K562 (cell line): Measurements from ENCODE around the gene GPR152. TPM values are rescaled to one million over a fixed set of nuclear protein-coding genes. Genes with fewer than 3 reads are reported as not detected.

ENCODE experiments used
- CBFA2T2 ChIP-seq: fragments of 450-650 bp; conservative IDR thresholded peaks from 2 replicates; pipeline ENCODE4 v1.6.1; 2017; ENCODE audit warnings: mild to moderate bottlenecking
- CC2D1A ChIP-seq: fragments of 450-650 bp; IDR thresholded peaks from 2 replicates; pipeline ENCODE4 v1.6.1; 2017; ENCODE audit warnings: mild to moderate bottlenecking
- CXXC5 ChIP-seq: fragments of 250-450 bp; sonication (Bioruptor Pico); IDR thresholded peaks from 2 replicates; pipeline ENCODE4 v1.8.0; 2022; ENCODE audit warnings: inconsistent platforms, mild to moderate bottlenecking, moderate library complexity
- ETS1 ChIP-seq: conservative IDR thresholded peaks from 2 replicates; pipeline ENCODE4 v1.6.1; 2011; ENCODE audit warnings: low read depth, mild to moderate bottlenecking, low read length; ENCODE audit not compliant: control insufficient read depth
- ETV1 ChIP-seq: fragments of 450-650 bp; conservative IDR thresholded peaks from 2 replicates; pipeline ENCODE4 v1.6.1; 2016; ENCODE audit warnings: missing genetic modification characterization, control low read depth, low read depth, missing compliant biosample characterization
- FOXA3 ChIP-seq, 2 experiments: fragments of 450-650 bp in 1 of 2; sonication (generic) in 1 of 2; formaldehyde crosslinking; IDR thresholded peaks in 1 of 2; conservative IDR thresholded peaks in 1 of 2; 2 replicates each; pipeline versions ENCODE4 v1.4.0 to v1.8.0; 2020 to 2022; ENCODE audit warnings: mild to moderate bottlenecking in 2 of 2, missing genetic modification reagents in 1 of 2
- HDAC2 ChIP-seq: fragments of 450-650 bp; IDR thresholded peaks from 2 replicates; pipeline ENCODE4 v1.6.1; 2016; ENCODE audit warnings: mild to moderate bottlenecking
- L3MBTL2 ChIP-seq: fragments of 450-650 bp; IDR thresholded peaks from 2 replicates; pipeline ENCODE4 v1.6.1; 2016; ENCODE audit warnings: mild to moderate bottlenecking, moderate library complexity
- MAZ ChIP-seq, 2 experiments: fragments of 450-650 bp in 1 of 2; sonication (generic) in 1 of 2; formaldehyde crosslinking; IDR thresholded peaks in 1 of 2; conservative IDR thresholded peaks in 1 of 2; 2 replicates each; pipeline versions ENCODE4 v1.4.0 to v1.5.0; 2020; ENCODE audit warnings: mild to moderate bottlenecking in 1 of 2, missing genetic modification reagents in 1 of 2
- NKRF ChIP-seq: fragments of 450-650 bp; IDR thresholded peaks from 2 replicates; pipeline ENCODE4 v1.6.1; 2016; ENCODE audit warnings: borderline replicate concordance
- SMARCE1 ChIP-seq: fragments of 450-650 bp; IDR thresholded peaks from 2 replicates; pipeline ENCODE4 v1.7.1; 2016; ENCODE audit warnings: mild to moderate bottlenecking
- ZNF12 ChIP-seq: sonication (generic); formaldehyde crosslinking; IDR thresholded peaks from 2 replicates; pipeline ENCODE4 v1.4.0; 2020; ENCODE audit warnings: mild to moderate bottlenecking, missing genetic modification reagents
- ZSCAN29 ChIP-seq: fragments of 450-650 bp; IDR thresholded peaks from 2 replicates; pipeline ENCODE4 v1.6.1; 2017
- polyA plus RNA-seq, 8 experiments: library from polyadenylated mRNA; depleted of rRNA in 4 of 8; stranded (reverse) in 5 of 8; unstranded in 3 of 8; fragments of >200 nt; fragmentation: Nextera tagmentation in 2 of 8; fragmentation: Illumina TruSeq in 1 of 8; extraction: Ambion mirVana in 2 of 8; extraction: Trizol in 1 of 8; gene quantifications; 2 replicates each; pipeline versions ENCODE4 v1.2.1 to v1.2.3, GENCODE V29; 2011 to 2014; ENCODE audit warnings: inconsistent platforms in 1 of 8, missing spikeins in 1 of 8
- total RNA-seq, 7 experiments: library from RNA; depleted of rRNA in 6 of 7; stranded (reverse); fragments of >200 nt in 6 of 7; fragmentation: Illumina TruSeq in 2 of 7; extraction: Trizol in 2 of 7; gene quantifications; 2 replicates each; pipeline versions ENCODE4 v1.2.1 to v1.2.3, GENCODE V29; 2011 to 2021; ENCODE audit warnings: low replicate concordance in 1 of 7
- TF ChIP-seq, protein P1 (sequence below): sonication (generic); formaldehyde crosslinking; IDR thresholded peaks from 2 replicates; pipeline ENCODE4 v1.8.0; 2022; ENCODE audit warnings: missing genetic modification reagents, mild to moderate bottlenecking, borderline replicate concordance
- TF ChIP-seq, protein P2 (sequence below): fragments of 450-650 bp; IDR thresholded peaks from 2 replicates; pipeline ENCODE4 v1.6.1; 2017; ENCODE audit warnings: antibody characterized with exemption, mild to moderate bottlenecking
- TF ChIP-seq, protein P3 (sequence below): fragments of 250-450 bp; sonication (Bioruptor Pico); IDR thresholded peaks from 2 replicates; pipeline ENCODE4 v1.6.1; 2021; ENCODE audit warnings: mild to moderate bottlenecking

Gene GPR152
- total and polyA plus RNA-seq, 9 of the 15 experiments (the other 6 are each of a cell fraction or from before 2014, with no cell fraction given), result not detected

DNA sequence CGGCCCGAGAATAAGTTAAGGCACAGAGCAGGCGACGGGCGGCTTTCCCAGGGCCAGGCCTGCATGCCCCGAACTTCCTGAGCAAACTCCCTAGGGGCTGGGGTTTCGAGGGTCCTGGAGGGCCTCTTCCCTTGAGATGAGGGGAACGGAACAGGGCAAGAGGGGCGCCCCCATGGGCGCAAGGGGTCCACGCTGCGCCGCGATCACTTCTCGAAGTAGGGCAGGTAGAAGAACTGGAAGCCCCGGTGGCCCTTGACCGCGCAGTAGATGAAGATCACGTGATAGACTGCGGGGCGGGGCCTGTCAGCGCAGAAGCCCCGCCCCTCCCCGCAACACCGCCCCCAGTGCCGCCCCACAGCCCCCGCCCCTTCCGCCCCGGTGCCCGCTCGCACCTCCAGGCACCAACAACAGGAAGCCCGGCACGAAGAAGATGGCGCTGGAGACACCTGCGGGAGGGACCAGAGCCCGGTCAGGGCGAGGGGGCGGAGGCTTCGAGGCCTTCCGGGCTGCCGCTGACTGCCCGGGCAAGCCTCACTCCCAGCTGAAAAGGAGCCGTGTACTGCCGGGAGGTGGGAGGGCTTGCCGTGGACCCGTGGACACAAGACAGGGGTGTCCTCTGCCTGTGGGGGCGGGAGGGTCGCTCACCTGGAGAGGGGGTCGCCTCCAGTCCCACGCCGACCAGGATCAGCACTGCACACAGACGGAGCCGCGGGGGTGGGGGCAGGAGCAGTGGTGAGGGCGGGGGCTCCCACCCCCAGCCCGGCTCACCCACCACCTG is 12.1 kb upstream of the GPR152 start (continued):
- TF ChIP-seq ETS1, result 0 out of 2 replicates have a peak, but pooled peaks have one; percentile 26
- TF ChIP-seq ETV1 (tag), result no peak
- no peak for TF ChIP-seq SMARCE1
- TF ChIP-seq, protein P1, sequence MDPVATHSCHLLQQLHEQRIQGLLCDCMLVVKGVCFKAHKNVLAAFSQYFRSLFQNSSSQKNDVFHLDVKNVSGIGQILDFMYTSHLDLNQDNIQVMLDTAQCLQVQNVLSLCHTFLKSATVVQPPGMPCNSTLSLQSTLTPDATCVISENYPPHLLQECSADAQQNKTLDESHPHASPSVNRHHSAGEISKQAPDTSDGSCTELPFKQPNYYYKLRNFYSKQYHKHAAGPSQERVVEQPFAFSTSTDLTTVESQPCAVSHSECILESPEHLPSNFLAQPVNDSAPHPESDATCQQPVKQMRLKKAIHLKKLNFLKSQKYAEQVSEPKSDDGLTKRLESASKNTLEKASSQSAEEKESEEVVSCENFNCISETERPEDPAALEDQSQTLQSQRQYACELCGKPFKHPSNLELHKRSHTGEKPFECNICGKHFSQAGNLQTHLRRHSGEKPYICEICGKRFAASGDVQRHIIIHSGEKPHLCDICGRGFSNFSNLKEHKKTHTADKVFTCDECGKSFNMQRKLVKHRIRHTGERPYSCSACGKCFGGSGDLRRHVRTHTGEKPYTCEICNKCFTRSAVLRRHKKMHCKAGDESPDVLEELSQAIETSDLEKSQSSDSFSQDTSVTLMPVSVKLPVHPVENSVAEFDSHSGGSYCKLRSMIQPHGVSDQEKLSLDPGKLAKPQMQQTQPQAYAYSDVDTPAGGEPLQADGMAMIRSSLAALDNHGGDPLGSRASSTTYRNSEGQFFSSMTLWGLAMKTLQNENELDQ (CRISPR knock-in tag), result no peak
- peak in 1 of 2 experiments; percentile 5; a peak in 1 of 4 replicates for TF ChIP-seq FOXA3 (CRISPR knock-in tag; conservative IDR thresholded peaks at IDR 0.05 in 1 of 2, IDR thresholded peaks at IDR 0.05 in 1 of 2)
- TF ChIP-seq CBFA2T2, result peak; percentile 75
- TF ChIP-seq L3MBTL2, result peak; percentile 91
- TF ChIP-seq, protein P2, sequence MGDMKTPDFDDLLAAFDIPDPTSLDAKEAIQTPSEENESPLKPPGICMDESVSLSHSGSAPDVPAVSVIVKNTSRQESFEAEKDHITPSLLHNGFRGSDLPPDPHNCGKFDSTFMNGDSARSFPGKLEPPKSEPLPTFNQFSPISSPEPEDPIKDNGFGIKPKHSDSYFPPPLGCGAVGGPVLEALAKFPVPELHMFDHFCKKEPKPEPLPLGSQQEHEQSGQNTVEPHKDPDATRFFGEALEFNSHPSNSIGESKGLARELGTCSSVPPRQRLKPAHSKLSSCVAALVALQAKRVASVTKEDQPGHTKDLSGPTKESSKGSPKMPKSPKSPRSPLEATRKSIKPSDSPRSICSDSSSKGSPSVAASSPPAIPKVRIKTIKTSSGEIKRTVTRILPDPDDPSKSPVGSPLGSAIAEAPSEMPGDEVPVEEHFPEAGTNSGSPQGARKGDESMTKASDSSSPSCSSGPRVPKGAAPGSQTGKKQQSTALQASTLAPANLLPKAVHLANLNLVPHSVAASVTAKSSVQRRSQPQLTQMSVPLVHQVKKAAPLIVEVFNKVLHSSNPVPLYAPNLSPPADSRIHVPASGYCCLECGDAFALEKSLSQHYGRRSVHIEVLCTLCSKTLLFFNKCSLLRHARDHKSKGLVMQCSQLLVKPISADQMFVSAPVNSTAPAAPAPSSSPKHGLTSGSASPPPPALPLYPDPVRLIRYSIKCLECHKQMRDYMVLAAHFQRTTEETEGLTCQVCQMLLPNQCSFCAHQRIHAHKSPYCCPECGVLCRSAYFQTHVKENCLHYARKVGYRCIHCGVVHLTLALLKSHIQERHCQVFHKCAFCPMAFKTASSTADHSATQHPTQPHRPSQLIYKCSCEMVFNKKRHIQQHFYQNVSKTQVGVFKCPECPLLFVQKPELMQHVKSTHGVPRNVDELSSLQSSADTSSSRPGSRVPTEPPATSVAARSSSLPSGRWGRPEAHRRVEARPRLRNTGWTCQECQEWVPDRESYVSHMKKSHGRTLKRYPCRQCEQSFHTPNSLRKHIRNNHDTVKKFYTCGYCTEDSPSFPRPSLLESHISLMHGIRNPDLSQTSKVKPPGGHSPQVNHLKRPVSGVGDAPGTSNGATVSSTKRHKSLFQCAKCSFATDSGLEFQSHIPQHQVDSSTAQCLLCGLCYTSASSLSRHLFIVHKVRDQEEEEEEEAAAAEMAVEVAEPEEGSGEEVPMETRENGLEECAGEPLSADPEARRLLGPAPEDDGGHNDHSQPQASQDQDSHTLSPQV, result peak; percentile 34; the same call in 1 of the 2 replicates
- TF ChIP-seq CC2D1A, result peak; percentile 32; the same call in 1 of the 2 replicates
- no peak for TF ChIP-seq HDAC2
- TF ChIP-seq MAZ (CRISPR knock-in tag; conservative IDR thresholded peaks at IDR 0.05 in 1 of 2, IDR thresholded peaks at IDR 0.05 in 1 of 2), result peak in 1 of 2 experiments; percentile 42; a peak in 1 of 4 replicates
- TF ChIP-seq, protein P3, sequence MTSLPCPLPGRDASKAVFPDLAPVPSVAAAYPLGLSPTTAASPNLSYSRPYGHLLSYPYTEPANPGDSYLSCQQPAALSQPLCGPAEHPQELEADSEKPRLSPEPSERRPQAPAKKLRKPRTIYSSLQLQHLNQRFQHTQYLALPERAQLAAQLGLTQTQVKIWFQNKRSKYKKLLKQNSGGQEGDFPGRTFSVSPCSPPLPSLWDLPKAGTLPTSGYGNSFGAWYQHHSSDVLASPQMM, result 0 out of 2 replicates have a peak, but pooled peaks have one; percentile 31
- TF ChIP-seq CXXC5 (CRISPR knock-in tag), result peak; percentile 41; the same call in 1 of the 2 replicates
- TF ChIP-seq NKRF, result no peak
- no peak for TF ChIP-seq ZSCAN29
- TF ChIP-seq ZNF12 (CRISPR knock-in tag), result no peak
